Coronary artery (tissue), 2 donors: ENCODE results near the gene SUSD6.

Source experiments
- DNase-seq: peaks from one replicate; pipeline ENCODE4 v3.0.0-alpha.2; 2017; ENCODE audit warnings: low spot score
- H3K27ac ChIP-seq, 2 donors: fragments of 200-600 bp; sonication (generic); one replicate each; pipeline ENCODE4 v1.5.1; 2016 to 2019
- H3K4me3 ChIP-seq: fragments of 200-600 bp; sonication (generic); 2 replicates; pipeline ENCODE4 v1.5.1; 2016; ENCODE audit warnings: mild to moderate bottlenecking, moderate library complexity
- CTCF ChIP-seq: fragments of 200-600 bp; sonication (generic); IDR thresholded peaks from one replicate; pipeline ENCODE4 v1.5.1; 2019; ENCODE audit warnings: antibody characterized with exemption

The SUSD6 gene

GRCh38 chr14:69579476-69579875 lies 31.9 kb upstream of the SUSD6 start:
- Histone ChIP-seq H3K27ac (no peak overlapping the region), H3K4me3 (no peak overlapping the region)
- TF ChIP-seq CTCF, result no peak
- no peak for DNase-seq

GRCh38 chr14:69580009-69580577 lies 31.3 kb upstream of the SUSD6 start:
- peak; percentile 76 for DNase-seq
- TF ChIP-seq CTCF, result no peak
- H3K27ac ChIP-seq, result no peak overlapping the region

GRCh38 chr14:69581316-69581935 lies 30.0 kb upstream of the SUSD6 start:
- H3K27ac ChIP-seq, result no peak overlapping the region
- no peak for DNase-seq
- no peak overlapping the region for H3K4me3 ChIP-seq
- TF ChIP-seq CTCF, result no peak

More at GRCh38 chr14:69580009-69580577, 31.3 kb upstream of the SUSD6 start:
- no peak overlapping the region for H3K4me3 ChIP-seq

- no peak overlapping the region for H3K27ac ChIP-seq
- TF ChIP-seq CTCF, result no peak
- DNase-seq, result no peak
- no peak overlapping the region for H3K4me3 ChIP-seq
Observed at GRCh38 chr14:69582212-69582611, 29.2 kb upstream of the SUSD6 start.

- DNase-seq, result no peak
- Histone ChIP-seq H3K4me3 (no peak overlapping the region), H3K27ac (no peak overlapping the region)
- no peak for TF ChIP-seq CTCF
Observed at GRCh38 chr14:69582829-69583228, 28.6 kb upstream of the SUSD6 start.

GRCh38 chr14:69584389-69584788 lies 27.0 kb upstream of the SUSD6 start:
- DNase-seq, result no peak
- Histone ChIP-seq H3K27ac (no peak overlapping the region), H3K4me3 (no peak overlapping the region)
- TF ChIP-seq CTCF, result no peak

- no peak for TF ChIP-seq CTCF
- no peak for DNase-seq
- Histone ChIP-seq H3K4me3 (no peak overlapping the region), H3K27ac (no peak overlapping the region)
Observed at GRCh38 chr14:69586404-69586803, 25.0 kb upstream of the SUSD6 start.
